Measurements from ENCODE around the gene MAGEA9B. TPM values are rescaled to one million over a fixed set of nuclear protein-coding genes. Genes with fewer than 3 reads are reported as not detected.

MAGEA9B gene
- total RNA-seq, 1 experiment from 2014 or later = not detected

- BruUV-seq (replicated peaks) = no TSS peak
- no peak for TF ChIP-seq CTCF (IDR thresholded peaks at IDR 0.05; ENCODE audit: insufficient read depth in 1 of 2, low read depth in 1 of 2, low read length in 1 of 2, severe bottlenecking in 1 of 2, unreplicated experiment in 1 of 2)
Measured at GRCh38 chrX:149572743-149573142, 14.5 kb downstream of the MAGEA9B start.

GRCh38 chrX:149571770-149572169 lies 15.5 kb downstream of the MAGEA9B start:
- H3K9me3 Mint-ChIP-seq (ENCODE audit: unreplicated experiment) = no peaks in the 10 kb centered on the region
- H3K4me3 Mint-ChIP-seq (ENCODE audit: unreplicated experiment) = no peak overlapping the region
- no peak for DNase-seq
- H3K9me3 ChIP-seq = no peaks in the 10 kb centered on the region
- POLR2A ChIA-PET = no interaction called here
- intact Hi-C loops (cut with micrococcal nuclease; ENCODE audit: unreplicated experiment) = no loop called here
- no peaks in the 10 kb centered on the region for H3K4me1 Mint-ChIP-seq (ENCODE audit: low read depth, unreplicated experiment)
- H3K4me3 ChIP-seq (ENCODE audit: low read depth, low read length) = no peak overlapping the region
- no peak overlapping the region for H3K27ac Mint-ChIP-seq (ENCODE audit: unreplicated experiment)
- H3K27me3 Mint-ChIP-seq (ENCODE audit: insufficient read depth, unreplicated experiment) = no peaks in the 10 kb centered on the region
- no peaks in the 10 kb centered on the region for H3K36me3 ChIP-seq (ENCODE audit: control insufficient read depth, insufficient read depth, low read length)
- BruUV-seq (replicated peaks) = no TSS peak
- H3K36me3 Mint-ChIP-seq (ENCODE audit: insufficient read depth, unreplicated experiment) = no peaks in the 10 kb centered on the region
- TF ChIP-seq CTCF (IDR thresholded peaks at IDR 0.05; ENCODE audit: insufficient read depth in 1 of 2, low read depth in 1 of 2, low read length in 1 of 2, severe bottlenecking in 1 of 2, unreplicated experiment in 1 of 2) = no peak
- H3K4me1 ChIP-seq = no peaks in the 10 kb centered on the region
- CTCF ChIA-PET = no interaction called here
- H3K27me3 ChIP-seq (replicated peaks; ENCODE audit: control insufficient read depth, insufficient read depth, low read length) = no peaks in the 10 kb centered on the region

More at GRCh38 chrX:149572743-149573142, 14.5 kb downstream of the MAGEA9B start:
- no peaks in the 10 kb centered on the region for H3K9me3 ChIP-seq
- CTCF ChIA-PET = no interaction called here
- Mint-ChIP-seq H3K4me1 (ENCODE audit: low read depth, unreplicated experiment) (no peaks in the 10 kb centered on the region), H3K27me3 (ENCODE audit: insufficient read depth, unreplicated experiment) (no peaks in the 10 kb centered on the region), H3K9me3 (ENCODE audit: unreplicated experiment) (no peaks in the 10 kb centered on the region), H3K27ac (ENCODE audit: unreplicated experiment) (no peak overlapping the region), H3K4me3 (ENCODE audit: unreplicated experiment) (no peak overlapping the region), H3K36me3 (ENCODE audit: insufficient read depth, unreplicated experiment) (no peaks in the 10 kb centered on the region)
- no peaks in the 10 kb centered on the region for H3K36me3 ChIP-seq (ENCODE audit: control insufficient read depth, insufficient read depth, low read length)
- POLR2A ChIA-PET = no interaction called here
- H3K27me3 ChIP-seq (replicated peaks; ENCODE audit: control insufficient read depth, insufficient read depth, low read length) = no peaks in the 10 kb centered on the region
- no peak overlapping the region for H3K4me3 ChIP-seq (ENCODE audit: low read depth, low read length)
- intact Hi-C loops (cut with micrococcal nuclease; ENCODE audit: unreplicated experiment) = no loop called here
- no peak for DNase-seq
- no peaks in the 10 kb centered on the region for H3K4me1 ChIP-seq

GRCh38 chrX:149570668-149571067 lies 16.6 kb downstream of the MAGEA9B start:
- no peak for DNase-seq
- H3K9me3 Mint-ChIP-seq (ENCODE audit: unreplicated experiment) = no peaks in the 10 kb centered on the region
- H3K27ac Mint-ChIP-seq (ENCODE audit: unreplicated experiment) = no peak overlapping the region
- H3K36me3 Mint-ChIP-seq (ENCODE audit: insufficient read depth, unreplicated experiment) = no peaks in the 10 kb centered on the region
- no peaks in the 10 kb centered on the region for H3K27me3 Mint-ChIP-seq (ENCODE audit: insufficient read depth, unreplicated experiment)
- no peaks in the 10 kb centered on the region for H3K36me3 ChIP-seq (ENCODE audit: control insufficient read depth, insufficient read depth, low read length)
- ChIA-PET CTCF (no interaction called here), POLR2A (no interaction called here)
- BruUV-seq (replicated peaks) = no TSS peak
- H3K4me1 Mint-ChIP-seq (ENCODE audit: low read depth, unreplicated experiment) = no peaks in the 10 kb centered on the region
- no peaks in the 10 kb centered on the region for H3K27me3 ChIP-seq (replicated peaks; ENCODE audit: control insufficient read depth, insufficient read depth, low read length)
- no peak for TF ChIP-seq CTCF (IDR thresholded peaks at IDR 0.05; ENCODE audit: insufficient read depth in 1 of 2, low read depth in 1 of 2, low read length in 1 of 2, severe bottlenecking in 1 of 2, unreplicated experiment in 1 of 2)
- intact Hi-C loops (cut with micrococcal nuclease; ENCODE audit: unreplicated experiment) = no loop called here
- H3K4me3 ChIP-seq (ENCODE audit: low read depth, low read length) = no peak overlapping the region
- H3K4me3 Mint-ChIP-seq (ENCODE audit: unreplicated experiment) = no peak overlapping the region
- H3K9me3 ChIP-seq = no peaks in the 10 kb centered on the region
- no peaks in the 10 kb centered on the region for H3K4me1 ChIP-seq

Data from Caco-2 (cell line).